ENCODE results near the gene DENND1B.
A peak's percentile ranks its signal among the peaks of the same experiment; 100 is the strongest.
"Not testable (repeated sequence)": the region's sequence is repeated elsewhere in the genome, so short reads cannot be mapped to it uniquely, and the experiment has no call there.

Gene DENND1B

DNA sequence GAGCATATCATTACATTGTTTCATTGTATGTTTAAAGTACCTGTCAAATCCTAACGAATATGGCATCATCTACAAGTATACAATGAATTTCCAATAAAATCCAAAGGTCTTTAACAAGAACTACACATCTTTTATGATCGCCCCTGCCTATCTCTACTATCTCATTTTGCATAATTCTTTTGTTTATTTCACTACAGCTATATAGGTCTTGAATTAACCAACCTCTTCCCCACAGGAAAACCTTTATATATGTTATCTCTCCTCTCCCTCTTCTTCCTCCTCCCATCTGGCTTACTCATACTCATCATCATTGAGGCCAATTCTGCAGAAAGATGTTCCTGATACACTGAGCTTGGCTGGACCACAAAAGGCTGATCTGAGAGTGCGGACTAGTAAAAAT is 175.5 kb downstream of the DENND1B start:
- intact Hi-C loops (cut with DNase I), result no loop called here
- DNase-seq, result no peak

- DNase-seq, result no peak
- intact Hi-C loops (cut with DNase I), result no loop called here
Measured at GRCh38 chr1:197598935-197599334, 176.3 kb downstream of the DENND1B start.

DNA sequence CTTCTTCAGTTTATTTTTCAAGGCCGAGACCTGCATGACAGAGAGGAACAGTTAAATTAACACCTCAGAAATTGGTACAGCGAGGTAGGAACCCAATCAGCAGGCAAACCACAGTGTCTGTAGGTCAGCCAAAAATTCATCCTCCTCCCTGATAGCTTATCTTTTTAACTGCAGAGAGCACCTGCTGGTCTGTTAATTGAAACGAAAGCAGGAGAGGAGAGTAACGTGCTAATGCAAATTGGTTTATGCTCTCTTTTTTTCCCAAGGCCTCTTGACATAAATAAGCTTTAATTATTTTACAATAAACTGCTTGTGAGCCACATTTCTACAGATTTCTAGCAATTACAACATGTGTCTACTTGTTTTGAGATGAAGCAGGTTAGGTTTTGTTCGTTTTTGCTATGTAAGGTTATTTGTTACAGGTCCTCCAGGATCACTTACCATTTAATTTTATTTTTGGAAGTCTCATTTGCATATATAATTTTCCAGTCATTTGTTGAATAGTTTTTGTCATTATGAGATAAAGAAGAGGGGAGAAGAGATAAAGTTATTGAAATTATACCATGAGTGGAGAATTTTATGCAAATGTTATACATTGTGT is 179.9 kb downstream of the DENND1B start:
- intact Hi-C loops (cut with DNase I), result no loop called here
- DNase-seq, result no peak

DNA sequence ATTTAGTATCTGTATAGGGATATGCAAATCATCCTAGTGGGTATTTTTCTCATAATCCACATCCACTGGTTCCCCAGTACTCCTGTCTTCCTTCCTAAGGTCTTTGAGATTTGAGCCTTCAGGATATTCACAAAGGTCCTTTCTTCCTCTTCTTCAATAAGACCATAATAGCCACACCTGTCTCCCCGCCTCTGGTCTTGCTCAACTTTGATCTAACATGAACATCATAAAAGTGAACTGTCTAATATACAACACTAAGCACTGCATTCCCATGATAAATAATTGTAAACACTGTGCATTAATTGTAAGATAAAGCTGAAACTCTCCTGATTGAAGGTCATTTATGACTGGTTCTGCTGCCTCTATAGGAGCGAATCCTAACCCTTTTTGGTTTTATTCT is 184.6 kb downstream of the DENND1B start:
- no peak for DNase-seq
- intact Hi-C loops (cut with DNase I), result no loop called here

GRCh38 chr1:197585809-197586208 is 189.5 kb downstream of the DENND1B start:
- intact Hi-C loops (cut with DNase I), result no loop called here

GRCh38 chr1:197577580-197577979 is 197.7 kb downstream of the DENND1B start:
- intact Hi-C loops (cut with DNase I), result no loop called here
- DNase-seq, result no peak

More at GRCh38 chr1:197585809-197586208, 189.5 kb downstream of the DENND1B start:
- DNase-seq, result no peak

DNA sequence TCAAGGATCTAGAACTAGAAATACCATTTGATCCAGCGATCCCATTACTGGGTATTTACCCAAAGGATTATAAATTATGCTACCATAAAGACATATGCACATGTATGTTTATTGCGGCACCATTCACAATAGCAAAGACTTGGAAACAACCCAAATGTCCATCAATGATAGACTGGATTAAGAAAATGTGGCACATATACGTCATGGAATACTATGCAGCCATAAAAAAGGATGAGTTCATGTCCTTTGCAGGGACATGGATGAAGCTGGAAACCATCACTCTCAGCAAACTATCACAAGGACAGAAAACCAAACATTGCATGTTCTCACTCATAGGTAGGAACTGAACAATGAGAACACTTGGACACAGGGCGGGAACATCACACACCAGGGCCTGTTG is 199.7 kb downstream of the DENND1B start:
- intact Hi-C loops (cut with DNase I); DNase-seq: not testable (repeated sequence)

DNA sequence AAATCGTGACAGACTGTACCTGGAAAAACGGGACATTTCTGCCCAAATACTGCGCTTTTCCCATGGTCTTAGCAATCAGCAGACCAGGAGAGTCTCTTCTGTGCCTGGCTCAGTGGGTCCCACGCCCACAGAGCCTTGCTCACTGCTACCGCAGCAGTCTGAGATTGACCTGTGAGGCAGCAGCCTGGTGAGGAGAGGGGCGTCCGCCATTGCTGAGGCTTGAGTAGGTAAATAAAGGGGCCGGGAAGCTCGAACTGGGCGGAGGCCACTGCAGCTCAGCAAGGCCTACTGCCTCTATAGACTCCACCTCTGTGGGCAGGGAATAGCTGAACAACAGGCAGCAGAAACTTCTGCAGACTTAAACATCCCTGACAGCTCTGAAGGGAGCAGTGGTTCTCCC is 203.1 kb downstream of the DENND1B start:
- intact Hi-C loops (cut with DNase I), result no loop called here

GRCh38 chr1:197567442-197567841 is 207.8 kb downstream of the DENND1B start:
- DNase-seq, result no peak
- intact Hi-C loops (cut with DNase I), result no loop called here

More for the DNA sequence above, 203.1 kb downstream of the DENND1B start:
- no peak for DNase-seq

GRCh38 chr1:197561041-197561440 is 214.2 kb downstream of the DENND1B start:
- no peak for DNase-seq
- intact Hi-C loops (cut with DNase I), result no loop called here

DNA sequence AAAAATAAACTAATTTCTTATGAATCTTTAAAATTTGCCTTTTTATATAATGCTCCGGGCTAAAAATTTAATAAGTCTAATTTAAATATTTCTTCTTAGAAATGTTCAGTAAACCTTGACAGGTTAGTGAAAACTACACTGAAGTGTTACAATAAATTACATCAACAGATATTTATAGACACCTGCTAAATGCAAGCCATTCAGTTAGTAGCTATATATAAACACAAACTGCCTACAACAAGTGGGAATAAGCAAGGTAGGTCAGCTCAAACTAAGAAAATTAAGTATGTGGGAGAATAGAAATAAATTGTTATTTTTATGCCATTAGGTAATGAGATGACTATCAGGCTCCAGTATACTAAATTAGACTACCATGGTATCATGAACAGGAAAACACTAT is 215.6 kb downstream of the DENND1B start:
- intact Hi-C loops (cut with DNase I), result no loop called here
- no peak for DNase-seq

- intact Hi-C loops (cut with DNase I), result no loop called here
- no peak for DNase-seq
Measured at GRCh38 chr1:197559244-197559643, 216.0 kb downstream of the DENND1B start.

- intact Hi-C loops (cut with DNase I), result no loop called here
- no peak for DNase-seq
Measured at GRCh38 chr1:197557302-197557701, 218.0 kb downstream of the DENND1B start.

DNA sequence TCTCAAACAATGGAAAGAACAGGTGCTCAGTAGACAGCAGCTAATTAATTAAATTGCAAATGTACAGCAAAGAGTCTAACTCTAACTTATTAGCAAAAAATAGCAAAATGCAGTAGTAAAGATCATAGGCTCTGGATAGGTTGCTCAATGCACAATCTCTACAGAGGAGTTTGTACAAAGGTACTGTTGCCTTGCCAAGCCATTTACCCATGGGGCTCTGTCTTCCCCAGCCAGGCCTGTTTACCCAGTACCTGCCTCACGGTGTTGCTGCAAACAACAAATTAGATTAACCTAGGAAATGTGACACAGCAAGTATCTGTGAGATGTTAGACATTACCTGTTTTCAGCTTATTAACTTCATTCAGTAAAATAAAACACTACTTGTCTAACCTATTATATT is 222.0 kb downstream of the DENND1B start:
- intact Hi-C loops (cut with DNase I), result no loop called here
- DNase-seq, result no peak

- DNase-seq, result no peak
- intact Hi-C loops (cut with DNase I), result no loop called here
Measured at GRCh38 chr1:197546989-197547388, 228.3 kb downstream of the DENND1B start.

- DNase-seq, result no peak
- intact Hi-C loops (cut with DNase I), result no loop called here
Measured at GRCh38 chr1:197544553-197544952, 230.7 kb downstream of the DENND1B start.

DNA sequence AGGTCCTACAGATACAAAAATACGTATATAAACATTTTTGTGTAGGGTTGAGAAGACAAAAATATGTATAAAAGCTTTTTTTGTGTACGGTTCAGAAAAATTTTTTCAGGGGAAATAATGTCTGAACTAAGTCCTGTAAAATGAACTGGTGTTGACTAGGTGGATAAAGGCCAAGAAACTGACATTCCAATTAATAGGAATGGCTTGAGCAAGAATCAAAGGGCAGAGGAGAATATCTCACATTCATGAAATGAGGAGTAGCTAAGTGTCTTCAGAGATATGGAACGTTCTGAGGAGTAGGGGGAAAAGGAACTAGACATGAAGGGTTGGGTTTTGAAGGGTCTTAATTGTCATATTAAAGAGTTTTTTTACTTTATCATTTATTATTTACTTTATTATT is 231.2 kb downstream of the DENND1B start:
- no peak for DNase-seq
- intact Hi-C loops (cut with DNase I), result no loop called here

DNA sequence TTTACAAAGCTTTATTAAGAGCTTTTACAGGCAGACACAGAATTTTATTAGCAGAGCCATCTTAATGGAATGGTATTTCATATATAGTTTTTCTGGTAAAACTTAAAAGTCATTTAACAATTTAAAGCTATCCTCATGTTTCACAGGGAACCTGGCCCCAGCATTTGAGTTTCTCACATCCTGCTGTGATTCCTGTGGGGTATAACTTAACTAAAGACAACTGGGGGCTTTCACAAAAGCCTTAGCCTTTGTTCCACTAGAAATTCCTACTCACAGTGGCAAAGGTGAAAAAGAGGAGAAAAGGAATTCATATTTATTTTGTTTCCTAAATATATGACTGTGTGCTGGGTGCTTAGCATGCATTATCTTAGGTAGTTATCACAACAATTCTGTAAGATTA is 233.9 kb downstream of the DENND1B start:
- DNase-seq, result no peak
- intact Hi-C loops (cut with DNase I), result no loop called here

DNA sequence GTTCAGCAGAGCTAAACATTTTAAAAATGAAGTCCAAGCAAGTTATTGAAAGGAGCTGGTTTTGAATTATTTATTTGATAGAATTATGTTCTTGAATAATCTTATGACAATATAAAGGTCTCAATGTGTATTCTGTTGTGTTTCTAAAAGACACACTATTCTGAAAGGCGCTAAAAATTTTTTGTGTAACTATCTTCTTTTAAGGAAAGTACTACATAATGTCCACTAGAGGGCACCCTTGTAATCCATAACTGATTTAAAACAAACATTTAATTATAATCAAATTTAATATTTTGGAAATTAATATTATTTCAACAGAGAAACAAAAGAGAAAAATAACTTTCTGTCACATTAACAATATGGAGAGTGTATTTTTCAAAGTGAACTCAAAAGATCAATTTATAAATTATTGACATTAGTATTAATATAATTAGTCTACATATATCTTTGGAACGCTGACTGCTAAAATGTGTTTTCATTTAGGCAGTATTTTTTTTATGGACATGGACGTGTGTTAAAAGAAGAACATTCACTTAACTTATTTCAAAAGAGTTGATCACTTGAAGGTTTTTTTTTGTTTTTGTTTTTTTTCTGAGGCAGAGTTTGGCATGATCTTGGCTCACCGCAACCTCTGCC is 248.4 kb downstream of the DENND1B start:
- intact Hi-C loops (cut with DNase I), result loop anchor here (10.0 kb wide), 1 partner anchor 398 kb away; no protein-coding TSS in a partner anchor
- DNase-seq, result no peak

DNA sequence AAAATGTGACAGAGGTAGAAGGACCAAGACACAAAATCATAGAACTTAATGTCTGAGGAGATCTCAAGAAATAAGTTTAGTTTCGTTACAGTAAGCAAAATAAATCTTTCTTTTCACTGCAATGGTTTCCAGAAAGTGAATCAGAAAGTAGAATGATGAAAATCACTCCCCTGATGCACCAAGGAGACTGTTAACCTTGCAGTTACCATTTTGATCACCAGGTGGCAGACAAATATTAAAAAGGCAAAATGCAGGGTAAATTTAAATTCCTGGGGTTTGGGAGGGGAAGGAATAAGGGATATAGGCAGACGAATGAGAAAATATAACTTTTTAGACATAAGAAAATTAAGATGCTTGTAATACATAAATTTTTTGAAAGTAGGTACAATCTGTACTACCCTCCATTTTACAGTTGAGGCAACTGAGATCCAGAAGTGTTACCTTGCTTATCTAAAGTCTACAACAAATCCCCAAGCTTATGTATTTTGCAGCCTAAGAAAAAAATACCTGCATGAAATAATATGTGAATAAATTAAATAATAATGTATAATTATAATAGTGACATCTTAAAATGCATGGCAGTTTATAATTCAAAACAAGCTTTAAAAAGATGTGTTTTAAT is 254.1 kb downstream of the DENND1B start:
- intact Hi-C loops (cut with DNase I), result loop anchor here (10.0 kb wide), 1 partner anchor 404 kb away; no protein-coding TSS in a partner anchor
- peak in 9 of 42 donors; percentile 4 to 55 (median 9) for DNase-seq
